ENCODE measurements around the gene BTC.
"Not testable (repeated sequence)": the region's sequence is repeated elsewhere in the genome, so short reads cannot be mapped to it uniquely, and the experiment has no call there.

Gene BTC

GRCh38 chr4:74758551-74759145 lies 35.7 kb downstream of the BTC start:
- no peak for DNase-seq (ENCODE audit: low read depth in 2 of 2)

- DNase-seq (ENCODE audit: low read depth in 2 of 2) = no peak
Observed at GRCh38 chr4:74757136-74757535, 37.2 kb downstream of the BTC start.

- no peak for DNase-seq (ENCODE audit: low read depth in 2 of 2)
Observed at GRCh38 chr4:74755486-74755885, 38.8 kb downstream of the BTC start.

GRCh38 chr4:74754218-74754617 lies 40.1 kb downstream of the BTC start:
- DNase-seq (ENCODE audit: low read depth in 2 of 2) = no peak

DNA sequence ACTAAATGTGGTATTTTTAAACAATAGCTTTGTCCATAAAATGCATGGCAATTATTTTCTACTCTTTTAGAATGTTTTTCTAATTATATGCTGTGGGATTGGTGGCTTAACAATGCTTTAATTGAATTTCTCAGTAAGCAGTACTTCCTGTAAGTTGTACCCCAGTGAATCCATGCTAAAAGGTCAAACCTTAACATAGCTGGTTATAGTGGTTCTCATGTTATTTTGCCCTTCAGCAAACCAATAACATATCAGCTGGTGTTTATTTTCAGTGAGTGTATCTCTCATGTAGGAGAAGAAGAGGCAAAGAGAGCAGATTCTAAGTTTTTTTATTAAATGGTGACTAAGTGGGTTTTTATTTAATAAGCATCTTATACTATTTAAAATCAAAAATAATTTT lies 41.5 kb downstream of the BTC start:
- no peak for DNase-seq (ENCODE audit: low read depth in 2 of 2)

DNA sequence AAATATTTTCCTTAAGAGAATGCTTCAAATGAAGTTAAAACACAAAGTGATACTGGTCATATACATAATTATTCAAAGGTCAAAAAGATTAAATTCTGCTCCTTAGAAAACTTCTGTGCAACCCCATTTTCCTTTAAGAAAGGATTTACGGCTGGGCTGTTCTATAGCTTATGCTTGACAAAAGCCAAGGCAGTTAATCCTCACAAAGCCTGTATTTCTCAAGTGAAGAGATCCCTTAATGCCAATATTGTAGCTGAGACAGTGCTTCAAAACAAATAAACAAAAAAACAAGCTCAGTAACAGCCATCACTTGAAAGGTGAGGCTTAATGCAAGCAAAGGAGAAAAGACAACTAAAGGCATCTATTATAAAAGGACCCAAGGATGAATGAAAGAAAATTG lies 42.5 kb downstream of the BTC start:
- no peak for DNase-seq (ENCODE audit: low read depth in 2 of 2)

DNA sequence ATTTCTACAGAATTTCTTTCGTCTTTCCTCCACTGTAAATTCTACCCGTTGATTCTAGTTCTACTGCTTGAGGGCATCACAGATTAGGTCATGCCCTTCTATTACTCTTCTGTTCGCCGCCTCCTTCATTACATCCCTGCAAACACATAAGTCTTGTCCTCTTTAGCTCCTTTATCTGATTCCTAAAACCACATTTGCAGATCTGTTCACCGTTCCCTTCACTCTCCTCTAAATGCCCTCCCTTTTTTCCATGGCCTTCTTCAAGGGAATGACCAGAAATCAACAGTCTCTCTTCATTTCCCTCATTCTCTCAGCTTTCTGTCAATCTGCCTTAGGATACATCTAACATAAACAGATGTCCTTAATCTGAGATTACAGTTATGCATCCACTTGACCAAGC lies 43.1 kb downstream of the BTC start:
- no peak for DNase-seq (ENCODE audit: low read depth in 2 of 2)

- no peak for DNase-seq (ENCODE audit: low read depth in 2 of 2)
Observed at GRCh38 chr4:74742185-74742584, 52.1 kb downstream of the BTC start.

DNA sequence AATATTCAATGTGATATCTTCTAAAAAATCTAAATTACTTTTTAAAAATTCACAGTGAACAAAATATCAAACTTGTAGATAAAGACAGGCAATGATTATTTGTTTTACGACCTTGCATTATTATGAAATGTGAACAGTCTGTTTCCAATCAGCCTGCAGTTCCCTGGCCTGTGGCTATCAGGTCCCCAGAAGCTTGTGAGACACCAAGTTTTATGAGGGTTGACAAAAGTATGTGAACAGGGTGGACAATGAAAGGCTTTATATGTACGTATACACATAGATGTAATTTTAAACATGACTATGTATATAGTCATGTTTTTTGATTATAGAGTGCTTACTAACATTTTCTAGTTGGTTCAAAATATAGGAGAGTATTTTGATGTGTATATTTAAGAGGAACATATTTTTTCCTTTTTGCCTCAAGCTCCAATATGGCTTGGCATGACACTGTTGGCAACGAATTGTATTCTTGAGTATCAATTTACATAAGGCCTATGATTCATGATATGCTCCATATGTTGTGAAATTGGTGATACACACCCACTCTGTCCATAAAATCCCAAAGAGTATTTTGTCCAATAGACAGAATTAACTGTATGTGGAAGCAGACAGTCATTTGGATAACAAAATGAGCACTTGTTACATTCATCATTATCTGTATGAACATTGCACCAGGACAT lies 55.7 kb downstream of the BTC start:
- DNase-seq (ENCODE audit: low read depth in 2 of 2) = no peak

DNA sequence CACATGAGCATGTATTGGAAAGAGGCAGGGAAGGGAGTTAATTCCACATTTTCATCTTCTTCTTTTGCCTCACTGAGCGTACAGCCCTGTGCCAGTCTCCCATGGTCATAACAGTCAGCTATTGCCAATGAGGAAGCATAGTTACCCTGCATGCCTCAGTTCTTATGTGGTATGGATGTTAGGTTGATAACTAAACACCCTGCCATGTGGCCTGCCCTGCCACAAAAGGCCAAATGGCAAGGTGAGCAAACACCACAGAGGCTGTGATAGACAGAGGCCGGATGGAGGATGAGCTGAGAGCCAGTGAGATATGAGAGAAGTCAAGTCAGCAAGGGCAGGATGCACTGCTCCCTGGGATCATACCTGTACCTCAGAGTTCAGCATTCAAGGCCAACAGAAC lies 59.3 kb downstream of the BTC start:
- DNase-seq (ENCODE audit: low read depth in 2 of 2) = no peak

- no peak for DNase-seq (ENCODE audit: low read depth in 2 of 2)
Observed at GRCh38 chr4:74733756-74734155, 60.6 kb downstream of the BTC start.

- no peak for DNase-seq (ENCODE audit: low read depth in 2 of 2)
Observed at GRCh38 chr4:74724979-74725378, 69.3 kb downstream of the BTC start.

GRCh38 chr4:74716436-74716765 lies 77.9 kb downstream of the BTC start:
- no peak for DNase-seq (ENCODE audit: low read depth in 2 of 2)

GRCh38 chr4:74715706-74716435 lies 78.5 kb downstream of the BTC start:
- DNase-seq (ENCODE audit: low read depth in 2 of 2) = no peak

DNA sequence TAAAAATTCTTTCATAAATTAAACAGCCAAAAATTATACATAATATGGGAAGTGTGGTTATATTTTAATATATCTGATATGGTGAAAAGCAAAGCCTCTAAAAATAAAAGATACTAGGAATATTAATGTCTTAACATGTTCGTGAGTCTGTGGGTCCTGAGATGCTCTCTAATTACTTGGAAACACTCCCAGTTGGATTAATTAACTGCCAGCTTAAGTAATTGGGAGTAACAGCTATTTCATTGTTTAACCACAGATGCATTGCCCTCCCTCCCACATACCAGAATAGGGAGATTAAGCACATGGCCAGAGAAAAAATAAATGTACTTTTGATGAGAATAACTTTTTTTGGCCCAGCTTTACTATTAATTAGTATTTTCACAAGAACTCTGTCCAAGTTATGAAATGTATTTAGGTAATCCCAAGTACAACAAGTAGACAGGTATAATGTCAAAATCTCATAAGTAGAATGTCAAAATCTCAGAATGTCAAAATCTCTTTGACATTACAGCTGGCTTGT lies 79.7 kb downstream of the BTC start:
- DNase-seq (ENCODE audit: low read depth in 2 of 2) = no peak

GRCh38 chr4:74708135-74708534 lies 86.2 kb downstream of the BTC start:
- not testable (repeated sequence) for DNase-seq (ENCODE audit: low read depth in 2 of 2)
